Measurements from ENCODE around the gene PRRC2A. TPM values are rescaled to one million over a fixed set of nuclear protein-coding genes. Genes with fewer than 3 reads are reported as not detected.

Gene PRRC2A
- total RNA-seq, 1 donor: 68.0 TPM

- H3K4me3 ChIP-seq (ENCODE audit: low read depth, low read length): no peak overlapping the region
- TF ChIP-seq CTCF (IDR thresholded peaks at IDR 0.05; ENCODE audit: insufficient read depth, low read length): no peak
- DNase-seq (ENCODE audit: low read depth): no peak
Measured at GRCh38 chr6:31658158-31658688, 37.7 kb downstream of the PRRC2A start.

- no peak for DNase-seq (ENCODE audit: low read depth)
- no peak for TF ChIP-seq CTCF (IDR thresholded peaks at IDR 0.05; ENCODE audit: insufficient read depth, low read length)
- peak overlapping the region; percentile 96 for H3K4me3 ChIP-seq (ENCODE audit: low read depth, low read length)
Measured at GRCh38 chr6:31658983-31659648, 38.6 kb downstream of the PRRC2A start.

- H3K4me3 ChIP-seq (ENCODE audit: low read depth, low read length): peak overlapping the region; percentile 96
- TF ChIP-seq CTCF (IDR thresholded peaks at IDR 0.05; ENCODE audit: insufficient read depth, low read length): no peak
- DNase-seq (ENCODE audit: low read depth): peak; percentile 33
Measured at GRCh38 chr6:31659649-31660380, 39.3 kb downstream of the PRRC2A start.

- TF ChIP-seq CTCF (IDR thresholded peaks at IDR 0.05; ENCODE audit: insufficient read depth, low read length): no peak
- DNase-seq (ENCODE audit: low read depth): peak; percentile 74
- peak within 1 kb of the TSS; percentile 96 for H3K4me3 ChIP-seq (ENCODE audit: low read depth, low read length)
Measured at GRCh38 chr6:31660381-31661261, 40.1 kb downstream of the PRRC2A start, which contains the start of gene C6orf47. C6orf47 (minus strand) TSS chr6:31660778; CDS start chr6:31659947, 831 bp downstream.

GRCh38 chr6:31661262-31662123 is 41.0 kb downstream of the PRRC2A start:
- no peak for TF ChIP-seq CTCF (IDR thresholded peaks at IDR 0.05; ENCODE audit: insufficient read depth, low read length)
- no peak for DNase-seq (ENCODE audit: low read depth)
- peak overlapping the region; percentile 96 for H3K4me3 ChIP-seq (ENCODE audit: low read depth, low read length)
